Prostate gland (tissue), 2 donors: ENCODE data around the gene NABP2. TPM values are rescaled to one million over a fixed set of nuclear protein-coding genes. Genes with fewer than 3 reads are reported as not detected.

ENCODE experiments used
- DNase-seq: peaks from one replicate; pipeline ENCODE4 v3.0.0-alpha.2; 2019; ENCODE audit warnings: low spot score
- H3K27ac ChIP-seq, 2 donors: fragments of 200-600 bp; sonication (generic); 2 replicates each; pipeline ENCODE4 v1.5.1; 2017 to 2019
- H3K27me3 ChIP-seq: fragments of 200-600 bp; sonication (generic); replicated peaks from 2 replicates; pipeline ENCODE4 v1.5.1; 2019; ENCODE audit not compliant: insufficient read depth
- H3K36me3 ChIP-seq, 2 donors: fragments of 200-600 bp; sonication (generic); 1 replicate in 1 of 2; 2 replicates in 1 of 2; pipeline versions ENCODE4 v1.5.1 to v1.8.1; 2017 to 2019
- H3K4me1 ChIP-seq: fragments of 200-600 bp; sonication (generic); replicated peaks from 2 replicates; pipeline ENCODE4 v1.5.1; 2019
- H3K4me3 ChIP-seq, 2 donors: fragments of 200-600 bp; sonication (generic); 2 replicates each; pipeline ENCODE4 v1.5.1; 2017 to 2019
- H3K9me3 ChIP-seq: fragments of 200-600 bp; sonication (generic); 2 replicates; pipeline ENCODE4 v1.5.1; 2017
- POLR2A ChIP-seq: fragments of 450-650 bp; IDR thresholded peaks from one replicate; pipeline ENCODE4 v1.6.1; 2016; ENCODE audit warnings: antibody characterized with exemption, mild to moderate bottlenecking
- POLR2AphosphoS5 ChIP-seq: sonication (generic); formaldehyde crosslinking; IDR thresholded peaks from one replicate; pipeline ENCODE4 v1.6.1; 2017; ENCODE audit warnings: antibody characterized with exemption
- WGBS: methylation state at CpG from one replicate; pipeline ENCODE4 v1.1.5; 2018; 5-methylcytosine and 5-hydroxymethylcytosine counted together
- intact Hi-C: fragments of 100-400 bp; cut with DNase I; formaldehyde crosslinking; loops from one replicate; pipeline ENCODE4 v1.14.2; 2022
- total RNA-seq, 2 donors: library from RNA; depleted of rRNA; stranded (reverse); fragments of >200 nt; gene quantifications; one replicate each; pipeline ENCODE4 v1.1.0, GENCODE V29; 2016
- TF ChIP-seq, protein P1 (sequence below), 4 experiments: fragments of 200-600 bp in 2 of 4; fragments of 450-650 bp in 2 of 4; sonication (generic) in 2 of 4; IDR thresholded peaks; 1 replicate in 3 of 4; 2 replicates in 1 of 4; pipeline ENCODE4 v1.5.1; 2016 to 2019; ENCODE audit warnings: antibody characterized with exemption in 4 of 4, mild to moderate bottlenecking in 2 of 4, moderate library complexity in 2 of 4

NABP2 gene
- 10 to 100 TPM; 21.4 to 33.2 TPM for total RNA-seq

DNA sequence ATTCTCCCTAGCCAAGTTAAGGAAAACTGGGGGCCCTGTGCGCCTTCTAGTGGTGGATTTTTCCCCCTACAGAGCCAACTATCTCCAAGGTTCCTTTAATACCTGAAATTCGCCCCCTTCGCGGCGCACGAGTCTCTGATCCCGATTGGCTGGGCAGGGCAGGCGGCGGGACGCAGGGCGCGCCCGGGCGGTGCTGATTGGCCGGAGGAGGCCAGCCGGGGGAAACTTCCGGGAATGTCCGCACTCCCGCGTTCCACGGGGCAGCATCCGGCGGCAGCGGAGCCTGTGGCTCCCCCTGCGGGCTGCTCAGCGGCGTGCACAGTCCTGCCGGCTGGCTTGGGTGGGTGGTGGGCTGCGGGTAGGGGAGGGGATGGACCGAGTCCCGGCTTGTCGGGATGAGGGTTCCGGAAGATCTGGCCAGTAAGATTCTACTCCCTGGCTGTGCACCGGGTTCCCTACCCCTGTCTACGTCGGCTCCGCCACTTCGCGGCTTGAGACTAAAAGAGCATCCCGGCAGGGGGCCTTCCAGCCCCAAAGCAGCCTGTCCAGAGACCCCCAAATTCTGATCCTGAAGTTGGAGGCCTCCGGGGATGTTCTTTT is at the start of gene NABP2:
Gene NABP2 (plus strand): TSS at position 241 of the 600 bp plus-strand sequence. CDS start 515 bp downstream, outside the sequence.
- Histone ChIP-seq H3K9me3 (no peaks in the 10 kb centered on the region), H3K4me1 (no peaks in the 10 kb centered on the region), H3K27me3 (no peaks in the 10 kb centered on the region), H3K27ac (peak within 1 kb of the TSS; percentile 75 to 99), H3K36me3 (no peaks in the 10 kb centered on the region), H3K4me3 (peak within 1 kb of the TSS; percentile 46 to 47)
- intact Hi-C loops = loop anchor here (2.0 kb wide), 2 partner anchors 31 to 105 kb away; partner anchors contain the start of gene ZC3H10
- DNase-seq = peak; percentile 98
- TF ChIP-seq POLR2AphosphoS5 (peak; percentile 97), POLR2A (peak; percentile 42)
- TF ChIP-seq, protein P1, sequence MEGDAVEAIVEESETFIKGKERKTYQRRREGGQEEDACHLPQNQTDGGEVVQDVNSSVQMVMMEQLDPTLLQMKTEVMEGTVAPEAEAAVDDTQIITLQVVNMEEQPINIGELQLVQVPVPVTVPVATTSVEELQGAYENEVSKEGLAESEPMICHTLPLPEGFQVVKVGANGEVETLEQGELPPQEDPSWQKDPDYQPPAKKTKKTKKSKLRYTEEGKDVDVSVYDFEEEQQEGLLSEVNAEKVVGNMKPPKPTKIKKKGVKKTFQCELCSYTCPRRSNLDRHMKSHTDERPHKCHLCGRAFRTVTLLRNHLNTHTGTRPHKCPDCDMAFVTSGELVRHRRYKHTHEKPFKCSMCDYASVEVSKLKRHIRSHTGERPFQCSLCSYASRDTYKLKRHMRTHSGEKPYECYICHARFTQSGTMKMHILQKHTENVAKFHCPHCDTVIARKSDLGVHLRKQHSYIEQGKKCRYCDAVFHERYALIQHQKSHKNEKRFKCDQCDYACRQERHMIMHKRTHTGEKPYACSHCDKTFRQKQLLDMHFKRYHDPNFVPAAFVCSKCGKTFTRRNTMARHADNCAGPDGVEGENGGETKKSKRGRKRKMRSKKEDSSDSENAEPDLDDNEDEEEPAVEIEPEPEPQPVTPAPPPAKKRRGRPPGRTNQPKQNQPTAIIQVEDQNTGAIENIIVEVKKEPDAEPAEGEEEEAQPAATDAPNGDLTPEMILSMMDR (IDR thresholded peaks at IDR 0.05) = peak; percentile 82 to 99 (median 96)
- WGBS = under 1% methylated on average over 41 of the region's 41 CpGs

DNA sequence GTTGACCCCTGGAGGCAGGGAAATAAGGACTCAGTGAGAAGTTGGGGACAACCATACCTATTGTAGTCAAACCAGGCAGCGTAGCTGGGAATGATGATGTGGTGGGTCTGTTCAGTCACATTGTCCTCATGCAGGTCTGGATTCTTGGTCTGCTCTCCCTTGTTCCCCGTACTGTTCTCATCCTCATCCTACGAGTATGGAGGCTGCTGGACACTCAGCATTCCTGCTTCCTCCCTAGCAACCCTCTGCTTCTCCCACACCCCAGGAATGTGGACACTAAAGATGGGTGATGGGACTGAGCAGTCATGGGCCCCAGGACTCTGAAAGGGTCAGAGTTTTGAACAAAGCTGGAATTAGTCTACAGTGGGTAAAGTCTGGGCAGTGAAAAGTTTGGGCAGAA is 45.8 kb upstream of the NABP2 start:
- Histone ChIP-seq H3K4me1 (no peaks in the 10 kb centered on the region), H3K27ac (no peak overlapping the region), H3K36me3 (peaks cover 24 to 34% of the 10 kb centered on the region in 2 donors), H3K9me3 (no peaks in the 10 kb centered on the region), H3K27me3 (no peaks in the 10 kb centered on the region), H3K4me3 (no peak overlapping the region)
- TF ChIP-seq POLR2AphosphoS5 (no peak), POLR2A (no peak)
- TF ChIP-seq, protein P1 (IDR thresholded peaks at IDR 0.05) = no peak
- WGBS = 85% methylated on average over 3 of the region's 3 CpGs
- intact Hi-C loops = no loop called here
- DNase-seq = no peak

DNA sequence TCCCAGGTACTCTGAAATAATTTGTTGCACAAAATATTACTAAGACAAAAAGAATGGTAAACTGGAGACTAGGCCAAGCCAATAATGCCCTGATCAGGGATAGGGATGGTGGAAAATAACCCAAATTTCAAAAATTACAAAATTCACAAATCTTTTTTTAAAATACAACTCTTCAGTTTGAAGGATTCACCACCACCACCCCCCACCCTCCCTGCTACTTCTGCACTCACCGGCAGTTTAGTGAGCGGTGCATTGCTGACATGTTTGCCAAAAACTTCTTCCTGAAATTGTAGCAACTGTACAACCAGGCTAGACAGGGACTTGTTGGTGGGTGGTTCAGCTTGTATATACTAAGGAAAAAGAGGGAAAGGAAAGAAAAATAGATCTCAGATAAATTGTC is 37.2 kb upstream of the NABP2 start:
- Histone ChIP-seq H3K27ac (no peak overlapping the region), H3K9me3 (no peaks in the 10 kb centered on the region), H3K36me3 (peaks cover 14 to 19% of the 10 kb centered on the region in 2 donors), H3K4me3 (no peak overlapping the region), H3K27me3 (no peaks in the 10 kb centered on the region), H3K4me1 (no peaks in the 10 kb centered on the region)
- intact Hi-C loops = no loop called here
- no peak for DNase-seq
- TF ChIP-seq POLR2AphosphoS5 = no peak
- TF ChIP-seq, protein P1 (IDR thresholded peaks at IDR 0.05) = no peak
- TF ChIP-seq POLR2A = no peak
- 32% methylated on average over 2 of the region's 2 CpGs for WGBS

DNA sequence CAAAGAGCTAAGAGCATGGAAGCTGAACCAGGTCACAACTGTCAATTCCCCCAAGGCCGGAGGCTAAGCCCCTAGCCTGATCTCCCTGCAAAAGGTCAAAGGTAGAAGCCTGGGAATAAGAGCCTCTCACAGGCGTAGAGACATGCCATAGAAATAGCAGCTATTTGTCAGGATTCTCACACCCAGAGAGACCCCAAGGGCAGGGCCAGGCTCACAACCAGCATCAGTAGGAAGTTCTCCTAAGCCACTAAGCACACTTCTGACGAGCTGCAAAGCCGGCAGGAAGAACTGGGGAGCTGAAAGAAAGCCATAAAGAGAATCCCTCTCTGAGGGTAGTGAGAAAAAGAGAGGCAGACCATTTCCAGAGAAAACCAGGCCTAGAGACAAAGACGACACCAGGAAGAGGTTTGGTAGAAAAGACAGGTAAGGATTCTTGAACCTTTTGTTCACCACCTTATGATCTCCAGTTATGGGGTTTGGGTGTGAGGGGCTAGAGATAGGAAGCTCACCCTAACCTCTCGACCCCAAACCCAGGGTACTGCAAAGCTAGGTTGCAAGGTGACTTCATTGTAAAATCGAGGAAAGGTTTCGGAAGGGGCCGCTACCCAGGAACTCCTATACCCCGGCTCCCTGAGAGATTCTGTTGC is 35.9 kb upstream of the NABP2 start:
- Histone ChIP-seq H3K4me3 (peak overlapping the region; percentile 82 to 85), H3K27me3 (no peaks in the 10 kb centered on the region), H3K4me1 (no peaks in the 10 kb centered on the region), H3K27ac (peak overlapping the region; percentile 96 to 98), H3K9me3 (no peaks in the 10 kb centered on the region), H3K36me3 (peaks cover 14% of the 10 kb centered on the region in 2 donors)
- no peak for DNase-seq
- TF ChIP-seq POLR2AphosphoS5 (no peak), POLR2A (no peak)
- TF ChIP-seq, protein P1 (IDR thresholded peaks at IDR 0.05) = no peak
- intact Hi-C loops = loop anchor here (2.0 kb wide), 1 partner anchor 61 kb away; no protein-coding TSS in a partner anchor
- WGBS = 9% methylated on average over 10 of the region's 10 CpGs
